Measurements from ENCODE around the gene SLC22A2. TPM values are rescaled to one million over a fixed set of nuclear protein-coding genes. Genes with fewer than 3 reads are reported as not detected.
A peak's percentile ranks its signal among the peaks of the same experiment; 100 is the strongest.

SLC22A2 gene
- total RNA-seq, 1 donor from 2014 or later: not detected

GRCh38 chr6:160221423-160221822 lies 37.2 kb downstream of the SLC22A2 start:
- Histone ChIP-seq H3K79me2 (ENCODE audit: low read depth) (no peaks in the 10 kb centered on the region), H3F3A (ENCODE audit: low read depth) (no peaks in the 10 kb centered on the region), H3K4me1 (no peaks in the 10 kb centered on the region), H3K9ac (no peak overlapping the region), H3K27ac (no peak overlapping the region), H3K36me3 (no peaks in the 10 kb centered on the region), H3K4me3 (no peak overlapping the region), H2AFZ (replicated peaks) (no peak overlapping the region), H4K20me1 (ENCODE audit: low read depth) (no peaks in the 10 kb centered on the region), H3K4me2 (no peak overlapping the region), H3K9me3 (ENCODE audit: low read depth) (no peaks in the 10 kb centered on the region), H3K27me3 (no peaks in the 10 kb centered on the region)
- peak; percentile 24 for TF ChIP-seq CTCF (IDR thresholded peaks at IDR 0.05)
- TF ChIP-seq EZH2phosphoT487 (IDR thresholded peaks at IDR 0.05): no peak
- no peak for TF ChIP-seq EZH2 (IDR thresholded peaks at IDR 0.05)
- peaks cover 6% of the 10 kb centered on the region for H3K4me1 Mint-ChIP-seq
- H3K9me3 Mint-ChIP-seq: no peaks in the 10 kb centered on the region
- no peak overlapping the region for H3K4me3 Mint-ChIP-seq
- peak; percentile 6 for DNase-seq (ENCODE audit: low spot score)
- no peak overlapping the region for H3K27ac Mint-ChIP-seq
- H3K27me3 Mint-ChIP-seq (ENCODE audit: insufficient read depth, low read depth): peaks cover 4% of the 10 kb centered on the region
- no peaks in the 10 kb centered on the region for H3K36me3 Mint-ChIP-seq

- H3K4me1 Mint-ChIP-seq: peaks cover 6% of the 10 kb centered on the region
- H3K9me3 ChIP-seq (ENCODE audit: low read depth): no peaks in the 10 kb centered on the region
- peaks cover 3% of the 10 kb centered on the region for H3K27me3 Mint-ChIP-seq (ENCODE audit: insufficient read depth, low read depth)
- no peaks in the 10 kb centered on the region for H3F3A ChIP-seq (ENCODE audit: low read depth)
- no peaks in the 10 kb centered on the region for H3K79me2 ChIP-seq (ENCODE audit: low read depth)
- no peak overlapping the region for H3K27ac ChIP-seq
- no peak overlapping the region for H3K9ac ChIP-seq
- H3K36me3 Mint-ChIP-seq: no peaks in the 10 kb centered on the region
- H3K27ac Mint-ChIP-seq: no peak overlapping the region
- no peak for DNase-seq (ENCODE audit: low spot score)
- H3K4me3 Mint-ChIP-seq: no peak overlapping the region
- no peaks in the 10 kb centered on the region for H4K20me1 ChIP-seq (ENCODE audit: low read depth)
- H3K4me3 ChIP-seq: no peak overlapping the region
- TF ChIP-seq CTCF (IDR thresholded peaks at IDR 0.05) (no peak), EZH2phosphoT487 (IDR thresholded peaks at IDR 0.05) (no peak), EZH2 (IDR thresholded peaks at IDR 0.05) (no peak)
- H3K9me3 Mint-ChIP-seq: peaks cover 4% of the 10 kb centered on the region
- no peaks in the 10 kb centered on the region for H3K36me3 ChIP-seq
- no peaks in the 10 kb centered on the region for H3K4me1 ChIP-seq
- no peak overlapping the region for H3K4me2 ChIP-seq
- H2AFZ ChIP-seq (replicated peaks): no peak overlapping the region
- no peaks in the 10 kb centered on the region for H3K27me3 ChIP-seq
Measured at GRCh38 chr6:160218810-160219209, 39.8 kb downstream of the SLC22A2 start.

- TF ChIP-seq CTCF (IDR thresholded peaks at IDR 0.05) (no peak), EZH2 (IDR thresholded peaks at IDR 0.05) (no peak), EZH2phosphoT487 (IDR thresholded peaks at IDR 0.05) (no peak)
Measured at GRCh38 chr6:160217863-160218262, 40.8 kb downstream of the SLC22A2 start.

More at GRCh38 chr6:160217863-160218262, 40.8 kb downstream of the SLC22A2 start:
- Mint-ChIP-seq H3K27ac (no peak overlapping the region), H3K4me1 (peaks cover 6% of the 10 kb centered on the region), H3K4me3 (no peak overlapping the region), H3K27me3 (ENCODE audit: insufficient read depth, low read depth) (peaks cover 3% of the 10 kb centered on the region), H3K9me3 (peaks cover 4% of the 10 kb centered on the region), H3K36me3 (no peaks in the 10 kb centered on the region)
- DNase-seq (ENCODE audit: low spot score): no peak
- H3K9ac ChIP-seq: no peak overlapping the region
- no peaks in the 10 kb centered on the region for H3K4me1 ChIP-seq
- no peaks in the 10 kb centered on the region for H3F3A ChIP-seq (ENCODE audit: low read depth)
- H2AFZ ChIP-seq (replicated peaks): no peak overlapping the region
- no peaks in the 10 kb centered on the region for H3K36me3 ChIP-seq
- H3K4me3 ChIP-seq: no peak overlapping the region
- no peak overlapping the region for H3K27ac ChIP-seq
- no peaks in the 10 kb centered on the region for H3K79me2 ChIP-seq (ENCODE audit: low read depth)
- H4K20me1 ChIP-seq (ENCODE audit: low read depth): no peaks in the 10 kb centered on the region
- H3K9me3 ChIP-seq (ENCODE audit: low read depth): no peaks in the 10 kb centered on the region
- no peak overlapping the region for H3K4me2 ChIP-seq
- H3K27me3 ChIP-seq: no peaks in the 10 kb centered on the region
